ENCODE results near the gene LRP1B.

- TF ChIP-seq CTCF (IDR thresholded peaks at IDR 0.05) (no peak), POLR2AphosphoS5 (IDR thresholded peaks at IDR 0.05; ENCODE audit: low read depth, low read length) (no peak), RXRA (IDR thresholded peaks at IDR 0.05; ENCODE audit: borderline replicate concordance, low read depth) (no peak), NRF1 (IDR thresholded peaks at IDR 0.05; ENCODE audit: low read depth, low read length) (no peak; the same call in 1 of the 2 replicates), YY1 (IDR thresholded peaks at IDR 0.05; ENCODE audit: low read depth) (no peak), EP300 (IDR thresholded peaks at IDR 0.05; ENCODE audit: borderline replicate concordance in 1 of 2, low read depth in 1 of 2, low read length in 1 of 2) (peak in 1 of 2 experiments; percentile 65; a peak in 1 of 4 replicates), TAF1 (IDR thresholded peaks at IDR 0.05; ENCODE audit: borderline replicate concordance, low read depth, low read length) (no peak), MAX (IDR thresholded peaks at IDR 0.05; ENCODE audit: low read depth) (no peak)
Observed at GRCh38 chr2:141522702-141523101, 608.1 kb downstream of the LRP1B start.
